GM19043 (cell line): ENCODE results near the gene PRSS36.
"Not testable (repeated sequence)": the region's sequence is repeated elsewhere in the genome, so short reads cannot be mapped to it uniquely, and the experiment has no call there.

ENCODE experiments used
- ATAC-seq: cut with Tn5 transposase; IDR thresholded peaks from one replicate; pipeline ENCODE4 v1.9.1; 2021; ENCODE audit warnings: low read depth; ENCODE audit not compliant: unreplicated experiment

PRSS36 gene

DNA sequence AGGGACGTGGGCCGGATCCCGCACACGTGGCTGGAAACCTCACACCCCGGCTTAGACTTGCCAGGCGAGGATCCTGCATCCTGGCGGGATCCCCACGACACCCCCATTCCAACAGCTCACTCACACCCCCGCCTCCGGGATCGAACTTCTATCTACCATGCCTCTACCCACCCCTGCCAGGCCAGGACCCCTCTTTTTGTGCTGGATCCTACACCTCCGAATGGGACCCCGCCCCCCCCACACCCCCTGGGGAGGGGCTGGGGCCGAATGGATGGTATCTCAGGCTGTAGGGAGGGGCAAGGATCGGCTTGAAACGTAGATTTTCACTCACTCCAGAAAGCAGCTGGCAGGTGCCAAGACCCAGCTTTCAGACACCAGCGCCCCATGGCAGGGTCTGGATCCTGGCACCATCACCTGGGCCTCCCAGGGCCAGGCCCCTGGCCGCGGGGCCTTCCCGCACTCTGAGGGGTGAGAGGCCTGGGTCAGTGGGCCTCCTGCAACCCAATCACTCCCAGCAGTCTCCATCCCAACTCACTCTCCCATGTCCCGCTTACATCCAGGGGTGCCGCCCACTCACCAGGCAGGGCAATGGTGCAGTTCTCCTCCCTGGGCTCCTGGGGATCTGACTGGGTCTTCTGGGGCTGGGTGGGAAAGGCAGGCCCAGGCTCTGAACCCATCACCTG is 6.7 kb downstream of the PRSS36 start:
- ATAC-seq = no peak

DNA sequence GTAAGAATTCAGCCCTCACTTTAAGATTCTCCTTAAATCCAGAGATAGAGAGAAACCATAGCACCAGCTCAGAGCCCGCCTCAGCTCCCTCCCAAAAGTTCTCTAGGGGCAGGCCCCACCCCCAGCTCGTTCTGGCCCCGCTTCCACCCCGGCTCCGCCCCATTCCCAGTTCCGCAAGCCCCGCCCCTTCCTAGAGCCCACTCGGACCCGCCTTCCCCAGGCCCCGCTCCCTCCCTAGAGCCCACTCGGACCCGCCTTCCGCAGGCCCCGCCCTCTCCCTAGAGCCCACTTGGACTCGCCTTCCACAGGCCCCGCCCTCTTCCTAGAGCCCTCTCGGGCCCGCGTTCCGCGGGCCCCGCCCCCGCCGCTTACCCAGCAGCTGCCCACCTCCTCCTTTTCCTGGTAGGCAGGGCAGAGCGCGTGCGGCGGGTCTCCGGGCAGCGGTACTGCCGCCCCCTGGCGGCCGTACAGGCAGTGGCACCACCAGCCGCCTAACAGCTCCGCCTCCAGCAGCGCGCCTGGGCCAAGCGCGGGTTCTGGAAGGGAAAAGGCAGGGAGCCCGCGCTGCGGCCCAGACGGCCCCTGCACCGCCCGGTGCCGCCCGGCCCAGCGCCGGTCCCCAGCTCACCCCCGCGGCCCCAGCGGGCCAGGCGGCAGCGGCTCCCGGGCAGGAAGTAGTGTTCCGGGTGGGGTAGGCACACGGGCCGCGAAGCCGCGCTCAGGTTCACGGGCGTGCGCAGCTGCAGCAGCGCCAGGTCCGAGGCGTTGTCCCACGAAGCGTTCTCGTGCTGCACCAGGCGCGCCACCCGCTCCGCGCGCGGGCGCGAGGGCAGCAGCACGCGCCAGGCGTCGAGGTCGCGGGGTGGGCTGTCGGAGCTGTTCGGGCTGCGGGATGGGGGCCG is 7.5 kb downstream of the PRSS36 start:
- peak; percentile 77 for ATAC-seq

DNA sequence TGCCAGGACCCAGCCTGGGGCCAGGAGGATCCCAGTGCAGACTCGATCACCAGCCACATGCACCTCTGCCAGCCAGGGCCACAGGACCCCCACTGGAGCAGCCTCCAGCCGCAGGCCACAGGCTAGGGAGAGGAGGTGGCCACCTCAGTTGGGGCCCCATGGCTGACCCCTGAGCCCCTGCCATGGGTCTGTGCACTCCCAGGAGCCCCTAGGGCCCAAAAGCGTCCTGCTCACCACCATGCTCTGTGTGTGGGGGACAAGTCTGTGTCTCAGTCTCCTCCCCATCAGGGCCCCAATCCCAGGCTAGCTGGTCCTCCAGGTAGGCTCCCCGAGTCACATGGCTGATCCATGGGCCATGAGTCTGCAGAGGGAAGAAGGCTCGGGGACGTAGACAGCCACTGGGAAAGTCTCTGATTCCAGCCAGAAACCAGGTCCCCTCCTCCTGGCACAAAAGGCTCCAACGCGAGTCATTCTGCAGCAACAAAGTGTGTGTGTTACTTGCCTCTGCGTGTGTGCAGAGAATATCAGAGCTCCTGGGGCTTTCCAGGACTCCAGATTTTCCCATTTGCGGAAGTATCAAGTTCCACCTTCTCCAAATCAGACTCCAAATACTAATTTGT is 8.3 kb downstream of the PRSS36 start:
- no peak for ATAC-seq

DNA sequence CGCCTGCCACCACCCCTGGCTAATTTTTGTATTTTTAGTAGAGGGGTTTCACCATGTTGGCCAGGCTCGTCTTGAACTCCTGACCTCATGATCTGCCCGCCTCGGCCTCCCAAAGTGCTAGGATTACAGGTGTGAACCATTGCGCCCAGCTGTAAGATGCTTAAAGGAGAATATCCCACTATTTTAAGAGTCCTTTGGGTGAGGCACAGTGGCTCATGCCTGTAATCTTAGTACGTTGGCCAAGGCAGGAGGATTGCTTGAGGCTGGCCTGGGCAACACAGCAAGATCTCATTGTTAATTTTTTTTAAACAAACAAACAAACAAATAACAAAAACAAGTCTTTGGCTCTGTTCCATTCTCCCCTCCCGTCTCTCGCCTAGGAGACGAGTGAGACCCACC is 8.8 kb downstream of the PRSS36 start:
- ATAC-seq = not testable (repeated sequence)

DNA sequence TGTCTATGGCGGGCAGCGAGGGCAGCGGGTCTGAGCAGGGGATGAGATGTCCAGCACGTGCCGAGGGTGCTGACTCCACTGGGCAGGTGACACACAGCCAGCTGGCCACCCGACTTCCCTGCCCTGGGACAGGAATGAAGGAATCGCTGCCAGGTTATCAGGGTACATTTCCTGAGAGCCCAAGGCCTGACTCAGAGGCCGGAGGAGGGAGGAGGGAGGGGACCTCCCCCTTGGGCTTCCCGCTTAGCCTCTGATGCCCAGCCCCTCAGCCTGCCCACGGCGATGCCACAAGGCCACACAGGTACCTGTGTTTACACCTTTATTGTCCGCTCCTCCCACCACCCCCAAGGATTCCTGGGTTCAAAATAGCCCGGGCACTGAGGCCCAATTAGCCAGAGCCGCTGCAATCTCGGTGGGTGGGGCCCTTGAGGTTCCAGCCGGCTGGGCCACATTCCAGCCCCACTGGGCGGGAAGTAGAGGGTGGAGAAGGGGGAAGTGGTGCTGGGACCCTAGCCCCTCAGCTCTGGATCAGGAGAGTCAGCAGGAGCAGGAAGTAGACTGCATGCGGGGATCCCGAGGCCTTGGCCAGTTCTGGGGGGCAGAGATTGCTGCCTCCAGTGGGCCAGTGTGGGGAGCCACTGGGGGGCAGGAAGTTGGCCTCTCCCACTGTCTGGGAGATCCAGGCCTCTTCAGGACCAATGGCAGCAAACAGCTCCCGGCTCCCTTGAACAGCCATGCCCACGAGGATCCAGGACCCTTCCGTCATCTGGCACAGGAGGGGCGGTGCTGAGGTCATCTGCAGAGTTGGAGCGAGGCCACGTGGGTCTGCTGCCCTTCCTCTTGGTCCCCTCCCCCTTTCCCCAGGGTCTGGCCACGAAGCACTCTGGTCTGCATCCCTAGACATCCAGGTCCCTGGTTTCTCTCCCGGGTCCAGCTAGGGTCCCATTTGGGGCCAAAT is 11.0 kb downstream of the PRSS36 start:
- ATAC-seq = no peak

DNA sequence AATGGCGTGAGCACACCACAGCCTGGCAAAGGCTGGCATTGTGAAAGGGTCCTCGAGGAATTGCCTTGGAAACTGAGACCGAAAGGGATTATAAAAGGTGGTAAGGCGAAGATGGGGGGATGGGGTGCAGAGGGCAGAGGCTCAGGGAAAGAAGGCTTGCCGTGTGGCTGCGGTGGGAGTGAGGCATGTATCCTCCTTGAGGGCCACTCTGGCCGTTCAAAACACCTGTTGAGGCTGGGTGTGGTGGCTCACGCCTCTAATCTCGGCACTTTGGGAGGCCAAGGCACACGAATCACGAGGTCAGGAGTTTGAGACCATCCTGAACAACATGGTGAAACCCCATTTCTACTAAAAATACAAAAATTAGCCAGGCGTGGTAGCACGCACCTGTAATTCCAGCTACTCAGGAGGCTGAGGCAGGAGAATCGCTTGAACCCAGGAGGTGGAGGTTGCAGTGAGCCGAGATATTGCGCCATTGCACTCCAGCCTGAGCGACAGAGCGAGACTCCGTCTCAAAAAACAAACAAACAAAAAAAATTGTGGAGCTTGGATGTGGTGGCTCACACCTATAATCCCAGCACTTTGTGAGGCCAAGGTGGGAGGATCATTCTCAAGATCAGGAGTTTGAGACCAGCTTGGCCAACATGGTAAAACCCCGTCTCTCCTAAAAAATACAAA is 12.9 kb downstream of the PRSS36 start:
- ATAC-seq = not testable (repeated sequence)

DNA sequence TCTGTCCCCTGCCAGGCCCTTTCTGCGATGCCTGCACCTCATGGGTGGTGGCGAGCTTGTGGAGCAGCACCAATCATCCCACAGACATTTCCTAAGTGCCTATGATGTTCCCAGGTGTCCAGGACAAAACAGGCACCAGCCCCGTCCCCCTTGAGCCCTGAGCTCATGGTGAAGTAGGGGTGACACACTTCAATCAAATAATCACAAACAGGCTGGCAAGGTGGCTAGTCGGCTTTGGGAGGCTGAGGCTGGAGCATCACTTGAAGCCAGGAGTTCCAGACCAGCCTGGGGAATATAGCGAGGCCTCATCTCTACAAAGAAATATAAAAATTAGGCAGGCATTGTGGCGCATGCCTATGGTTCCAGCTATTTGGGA is 13.6 kb downstream of the PRSS36 start:
- ATAC-seq = no peak

DNA sequence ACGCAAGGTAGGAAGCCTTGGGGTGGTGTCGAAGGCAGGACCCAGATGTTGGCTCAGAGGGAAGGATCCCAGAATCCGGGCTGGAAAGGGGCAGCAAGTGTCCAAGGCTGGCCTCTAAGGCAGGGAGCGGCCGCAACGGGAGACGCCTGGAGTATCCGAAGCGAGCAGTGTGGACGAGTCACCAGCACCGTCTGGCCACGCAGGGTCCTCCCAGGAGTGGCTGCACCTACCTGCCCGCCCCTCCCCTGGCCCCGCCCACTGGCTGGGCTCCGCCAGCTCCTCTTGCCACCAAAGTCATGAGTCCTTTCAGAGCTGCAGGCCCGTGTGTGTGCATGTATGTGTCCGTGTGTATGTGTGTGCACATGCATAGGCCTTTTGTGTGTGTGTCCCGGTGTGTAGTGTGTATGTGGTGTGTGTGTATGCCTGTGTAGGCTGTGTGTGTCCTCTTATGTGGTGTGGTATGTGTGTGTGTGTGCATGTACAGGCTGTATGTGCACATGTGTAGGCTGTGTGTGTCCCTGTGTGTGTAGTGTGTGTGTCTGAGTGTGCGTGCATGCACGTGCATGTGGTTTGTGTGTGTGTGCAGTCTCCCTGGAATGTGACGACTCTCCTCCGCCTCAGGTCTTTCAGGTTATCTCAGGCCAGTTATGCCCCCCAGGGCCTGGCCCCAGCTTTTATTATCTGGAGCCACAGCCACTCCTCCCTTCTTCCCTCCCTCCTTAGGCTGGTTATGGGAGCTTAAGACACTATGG is 14.2 kb downstream of the PRSS36 start, which contains the start of gene PRSS8:
TSS of gene PRSS8 (minus strand) at position 193 of the 752 bp plus-strand sequence. CDS start 229 bp downstream, outside the sequence.
- ATAC-seq = no peak

DNA sequence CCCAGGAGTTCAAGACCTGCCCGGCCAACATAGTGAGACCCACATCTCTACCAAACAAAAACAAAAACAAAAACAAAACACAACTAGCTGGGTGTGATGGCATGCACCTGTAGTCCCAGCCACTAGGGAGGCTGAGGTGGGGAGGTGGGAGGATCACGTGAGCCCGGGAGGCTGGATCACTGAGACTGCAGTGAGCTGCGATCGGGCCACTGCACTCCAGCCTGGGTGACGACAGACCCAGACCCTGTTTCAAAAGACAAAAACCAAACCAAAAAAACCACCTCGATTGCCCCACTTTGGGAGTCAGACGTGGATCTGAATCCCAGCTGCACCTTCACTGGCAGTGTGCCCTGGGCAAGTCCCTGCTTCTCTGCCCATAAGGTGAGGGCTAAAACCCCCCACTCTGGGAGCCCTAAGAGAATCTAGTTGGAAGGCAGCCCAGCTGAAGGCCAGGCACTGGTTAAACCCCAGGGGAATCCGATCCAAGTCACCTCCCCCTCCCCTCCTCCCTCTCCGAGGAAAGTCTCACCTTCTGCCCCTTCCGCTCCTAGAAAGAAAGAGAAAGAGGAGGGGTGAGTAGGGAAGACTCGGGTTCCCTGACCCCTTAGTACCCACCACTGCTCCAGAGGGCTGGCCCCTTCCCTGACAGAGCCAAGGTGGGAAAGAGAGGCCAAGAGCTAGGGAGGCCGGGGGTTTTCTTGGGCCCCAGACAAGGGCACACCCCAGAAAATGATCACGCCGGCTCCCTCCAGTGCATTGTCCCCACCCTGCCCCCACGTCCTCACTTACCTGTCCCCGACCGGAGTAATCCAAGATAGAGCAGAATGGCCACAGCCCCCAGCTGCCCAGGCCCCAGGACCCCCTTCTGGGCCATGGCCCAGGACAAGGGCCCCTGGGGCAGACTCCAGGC is 15.0 kb downstream of the PRSS36 start:
- no peak for ATAC-seq

DNA sequence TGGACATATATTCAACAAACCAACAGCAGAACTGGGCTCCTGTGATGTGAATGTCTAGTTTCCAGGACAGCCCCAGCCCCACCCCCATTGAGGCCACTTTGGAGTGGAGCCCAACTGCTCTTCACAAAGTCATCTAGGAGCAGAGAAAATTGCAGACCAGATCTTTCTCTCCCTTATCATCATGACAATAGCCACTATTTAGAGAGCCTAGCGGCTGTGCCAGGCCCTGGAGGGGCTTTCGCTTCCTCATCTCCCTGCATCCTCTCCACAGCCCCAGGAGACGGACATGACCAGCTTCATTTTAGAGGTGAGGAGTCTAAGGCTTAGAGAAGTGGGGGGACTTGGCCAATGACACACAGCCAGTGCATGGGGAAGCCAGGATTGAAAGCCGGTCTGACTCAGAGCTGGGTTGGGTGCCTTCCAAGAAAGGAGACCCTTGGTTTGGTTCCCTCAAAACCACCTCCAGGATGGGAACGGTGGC is 15.7 kb downstream of the PRSS36 start:
- no peak for ATAC-seq

DNA sequence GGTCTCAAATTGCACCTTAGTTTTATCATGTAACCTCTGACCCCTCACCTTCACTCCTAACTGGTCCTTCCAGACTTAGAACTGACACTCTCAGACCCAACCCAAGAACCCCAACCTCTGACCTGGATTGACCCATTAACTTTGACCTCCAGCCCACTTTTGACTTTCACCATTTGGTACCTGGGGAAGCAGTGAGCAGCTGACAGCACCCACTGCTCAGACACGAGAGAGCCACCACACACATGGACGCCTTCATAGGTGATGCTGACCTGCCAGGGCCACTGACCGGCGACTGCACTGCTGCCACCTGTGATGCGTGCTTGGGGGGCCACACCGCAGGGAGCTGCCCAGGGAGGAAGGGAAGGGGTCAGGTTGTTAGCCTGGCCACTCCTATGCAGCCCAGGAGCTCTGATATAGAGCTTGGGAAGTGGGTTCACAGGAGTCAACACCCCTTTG is 16.8 kb downstream of the PRSS36 start:
- ATAC-seq = no peak

DNA sequence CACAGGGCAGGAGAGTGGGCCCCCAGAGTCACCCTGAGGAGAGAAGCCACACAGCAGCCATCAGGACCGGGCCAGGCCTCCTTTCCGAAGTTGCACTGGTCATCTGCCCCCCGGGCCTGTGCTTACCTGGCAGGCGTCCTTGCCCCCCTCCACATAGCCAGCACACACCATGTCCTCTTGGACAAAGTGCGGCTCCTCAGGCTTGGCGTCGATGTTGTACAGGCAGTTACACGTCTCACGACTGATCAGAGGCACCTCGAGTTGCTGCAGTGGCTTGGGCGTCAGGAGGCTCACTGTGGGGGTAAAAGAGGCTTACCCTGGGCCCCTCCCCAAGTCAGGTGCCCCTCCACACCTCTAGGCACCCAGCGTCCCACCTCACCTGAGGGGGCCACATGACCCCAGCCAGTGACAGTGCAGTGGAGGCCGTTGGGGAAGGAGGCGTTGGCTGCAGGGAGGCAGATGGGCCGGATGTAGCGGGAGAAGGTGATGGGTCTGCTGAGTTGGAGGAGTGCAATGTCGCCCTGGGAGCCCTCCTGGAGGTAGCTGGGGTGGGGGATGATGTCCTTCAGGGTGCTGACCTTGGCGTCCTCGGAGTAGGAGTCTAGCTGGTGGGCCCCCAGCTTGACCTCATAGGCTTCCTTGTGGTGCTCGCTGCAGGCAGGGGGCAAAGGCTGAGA is 17.4 kb downstream of the PRSS36 start:
- no peak for ATAC-seq

DNA sequence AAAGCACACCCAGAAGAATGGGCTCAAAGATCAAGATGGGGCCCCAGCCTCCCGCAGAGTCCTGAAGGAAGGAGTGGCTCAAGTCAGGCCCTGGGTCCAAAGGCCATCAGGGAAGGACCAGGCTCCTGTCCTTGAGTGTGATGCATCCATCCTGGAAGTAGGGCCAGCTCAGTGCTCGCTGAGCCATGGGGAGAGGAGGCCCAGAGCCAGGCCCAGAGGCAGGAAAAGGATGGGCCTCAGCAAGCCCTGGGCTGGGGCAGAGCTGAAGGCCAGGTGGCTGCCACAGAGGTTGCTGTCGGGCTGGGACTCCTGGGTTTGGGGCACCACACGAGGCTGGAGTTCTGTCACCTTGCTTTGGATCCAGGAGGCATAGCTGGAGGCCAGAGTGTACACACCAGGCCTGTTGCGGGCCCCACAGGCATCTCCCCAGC is 18.0 kb downstream of the PRSS36 start:
- no peak for ATAC-seq

DNA sequence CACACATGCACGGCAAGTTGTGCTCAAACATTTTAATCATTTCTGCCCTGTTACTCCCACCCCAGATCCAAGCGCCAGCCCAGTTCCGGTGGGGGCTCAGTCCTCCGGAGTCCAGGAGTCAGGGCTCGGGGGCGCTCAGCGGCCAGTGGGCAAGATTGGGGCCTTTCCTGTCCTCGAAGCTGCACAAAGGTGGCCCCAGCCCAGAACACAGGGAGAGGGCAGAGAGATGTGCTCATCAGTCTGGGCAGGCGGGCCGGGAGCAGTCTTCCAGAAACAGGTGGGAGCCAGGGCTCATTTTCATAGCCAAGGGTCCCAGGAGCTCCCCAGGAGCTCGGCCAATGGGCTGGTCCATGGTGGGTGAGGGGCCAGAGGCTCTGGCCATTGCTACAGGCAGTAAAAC is 18.4 kb downstream of the PRSS36 start:
- ATAC-seq = no peak

DNA sequence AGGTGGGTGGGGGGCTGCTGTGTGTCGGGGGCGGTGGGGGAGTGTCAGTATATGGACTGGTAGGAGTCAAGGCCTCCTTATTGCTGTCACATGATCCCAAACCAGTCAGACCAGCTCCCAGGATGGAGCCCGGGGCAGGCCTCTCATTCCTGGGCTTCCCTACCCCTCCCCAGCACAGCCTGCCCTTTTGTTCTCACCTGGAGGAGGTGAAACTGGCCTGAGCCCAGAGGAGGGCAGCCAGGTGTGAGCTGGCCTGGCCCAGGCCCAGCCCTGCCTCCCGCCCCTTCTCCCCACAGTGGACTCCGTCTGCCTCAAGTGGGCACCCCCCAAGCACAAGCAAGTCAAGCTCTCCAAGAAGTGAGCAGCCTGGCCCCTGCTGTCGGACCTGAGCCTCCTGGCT is 19.0 kb downstream of the PRSS36 start:
- no peak for ATAC-seq

DNA sequence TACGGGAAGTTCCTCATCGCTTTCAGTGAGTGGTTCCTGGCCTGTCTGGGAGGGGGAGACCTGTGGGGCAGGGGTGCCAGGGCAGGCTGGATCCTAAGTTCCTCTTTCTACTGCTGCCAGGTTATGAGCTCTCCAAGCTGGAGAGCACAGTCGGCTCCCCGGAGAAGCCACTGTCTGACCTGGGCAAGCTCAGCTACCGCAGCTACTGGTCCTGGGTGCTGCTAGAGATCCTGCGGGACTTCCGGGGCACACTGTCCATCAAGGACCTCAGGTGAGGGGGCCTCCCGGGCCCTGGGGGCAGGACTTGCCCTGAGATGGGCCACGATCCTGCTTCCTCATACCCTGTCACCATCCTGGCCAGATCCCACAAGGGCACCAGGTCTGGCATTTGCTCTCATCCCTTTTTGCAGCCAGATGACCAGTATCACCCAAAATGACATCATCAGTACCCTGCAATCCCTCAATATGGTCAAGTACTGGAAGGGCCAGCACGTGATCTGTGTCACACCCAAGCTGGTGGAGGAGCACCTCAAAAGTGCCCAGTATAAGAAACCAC is 19.5 kb downstream of the PRSS36 start:
- ATAC-seq = no peak
